ENCODE measurements around the gene SPNS1.
A peak's percentile ranks its signal among the peaks of the same experiment; 100 is the strongest.

The SPNS1 gene

DNA sequence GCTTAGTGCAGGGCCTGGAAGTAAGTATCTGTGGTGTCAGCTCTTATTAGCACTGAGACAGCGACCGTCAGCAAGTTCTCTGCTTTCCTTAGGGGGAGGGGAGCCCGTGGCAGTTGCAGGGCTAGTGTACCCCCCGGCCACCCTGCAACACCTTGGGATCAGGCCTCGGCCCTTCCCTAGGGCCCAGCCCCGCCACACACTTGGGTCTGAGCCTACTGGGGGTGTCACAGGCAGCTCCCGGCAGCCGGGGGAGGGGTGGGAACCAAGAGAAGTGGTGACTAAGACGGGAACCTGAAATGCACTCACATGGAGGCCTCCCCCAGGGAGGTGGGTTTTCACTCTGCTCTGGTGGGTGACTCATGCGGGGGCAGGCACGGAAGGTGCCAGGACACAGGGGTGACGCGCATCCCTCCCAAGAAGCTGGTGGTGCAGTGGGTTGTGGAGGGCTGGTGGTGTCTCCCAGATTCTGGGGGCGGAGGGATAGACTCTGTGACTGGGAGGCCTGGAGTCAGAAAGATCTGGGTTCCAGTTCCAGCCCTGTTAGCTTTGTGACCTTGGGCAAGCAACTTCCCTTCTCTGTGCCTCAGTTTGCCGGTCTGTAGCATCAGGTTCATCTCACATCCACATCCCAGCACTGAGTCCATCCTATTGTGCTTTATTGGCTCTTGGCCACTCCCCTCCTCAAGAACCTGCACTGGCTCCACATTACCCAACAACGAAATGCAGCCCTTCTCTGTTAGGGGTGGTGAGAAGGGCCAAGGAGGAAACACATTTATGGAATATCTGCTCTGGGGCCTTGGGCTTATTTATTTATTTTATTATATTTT is 54.8 kb downstream of the SPNS1 start:
- DNase-seq (ENCODE audit: low spot score), result peak; percentile 71

DNA sequence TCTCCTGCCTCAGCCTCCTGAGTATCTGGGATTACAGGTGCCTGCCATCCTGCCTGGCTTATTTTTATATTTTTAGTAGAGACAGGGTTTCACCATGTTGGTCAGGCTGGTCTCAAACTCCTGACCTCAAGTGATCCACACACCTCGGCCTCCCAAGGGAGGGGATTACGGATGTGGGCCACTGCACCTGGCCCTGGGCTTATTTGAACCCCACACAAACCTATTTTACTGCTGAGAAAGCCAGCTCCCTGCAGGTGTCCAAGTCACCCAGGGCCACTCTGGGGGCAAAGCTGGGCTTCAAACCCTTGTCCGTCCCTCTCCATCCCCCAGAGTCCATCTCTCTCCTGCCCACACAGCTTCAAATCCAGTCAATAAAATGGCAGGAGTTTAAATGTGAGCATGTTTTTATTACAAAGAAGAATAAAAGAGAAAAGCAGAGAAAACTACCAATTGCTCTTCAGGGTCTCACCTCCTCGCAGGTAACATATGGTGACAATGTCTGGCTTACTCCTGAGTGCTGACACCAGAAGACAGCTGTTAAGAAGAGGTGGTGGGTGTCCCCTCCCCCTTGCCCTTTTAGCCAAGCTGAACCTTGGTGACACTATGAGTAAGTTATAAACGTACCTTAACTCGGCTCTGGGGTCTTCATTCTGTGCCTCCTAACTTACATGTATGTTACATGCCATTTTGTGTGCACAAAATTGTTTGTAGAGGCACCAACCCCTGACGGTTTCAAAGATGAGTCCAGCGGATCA is 55.7 kb downstream of the SPNS1 start:
- DNase-seq (ENCODE audit: low spot score), result no peak
